Peyer's patch (tissue), 4 donors: ENCODE measurements around the gene ABTB1.

ENCODE experiments used
- POLR2A ChIP-seq, 2 donors: fragments of 450-650 bp; IDR thresholded peaks; one replicate each; pipeline ENCODE4 v1.5.1; 2017; ENCODE audit warnings: antibody characterized with exemption in 2 of 2, mild to moderate bottlenecking in 2 of 2, moderate library complexity in 2 of 2
- TF ChIP-seq, protein P1 (sequence below), 6 experiments: fragments of 450-650 bp in 4 of 6; fragments of 200-600 bp in 2 of 6; sonication (generic) in 1 of 6; IDR thresholded peaks; one replicate each; pipeline ENCODE4 v1.5.1; 2017 to 2019; ENCODE audit warnings: antibody characterized with exemption in 6 of 6, mild to moderate bottlenecking in 3 of 6, moderate library complexity in 1 of 6

DNA sequence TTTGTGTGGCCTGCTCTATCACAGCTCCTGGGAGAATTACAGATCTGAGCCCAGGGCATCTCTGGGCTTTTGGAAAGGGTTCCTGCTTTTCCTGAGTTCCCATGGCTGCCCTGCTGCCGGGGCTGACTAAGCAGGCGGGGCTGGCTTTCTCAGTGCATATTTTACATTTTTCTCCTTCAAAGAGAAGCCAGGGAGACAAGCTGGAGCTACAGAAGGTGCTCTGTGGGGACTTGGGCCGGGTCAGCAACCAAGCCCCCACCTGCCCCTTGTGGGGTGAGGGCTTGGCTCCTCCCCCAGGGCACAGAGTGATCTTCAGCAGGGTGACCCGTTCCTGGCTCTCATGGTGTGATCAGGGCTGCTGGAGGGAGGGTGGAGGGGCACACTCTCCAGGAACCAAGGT is 17.4 kb downstream of the ABTB1 start:
- TF ChIP-seq, protein P1, sequence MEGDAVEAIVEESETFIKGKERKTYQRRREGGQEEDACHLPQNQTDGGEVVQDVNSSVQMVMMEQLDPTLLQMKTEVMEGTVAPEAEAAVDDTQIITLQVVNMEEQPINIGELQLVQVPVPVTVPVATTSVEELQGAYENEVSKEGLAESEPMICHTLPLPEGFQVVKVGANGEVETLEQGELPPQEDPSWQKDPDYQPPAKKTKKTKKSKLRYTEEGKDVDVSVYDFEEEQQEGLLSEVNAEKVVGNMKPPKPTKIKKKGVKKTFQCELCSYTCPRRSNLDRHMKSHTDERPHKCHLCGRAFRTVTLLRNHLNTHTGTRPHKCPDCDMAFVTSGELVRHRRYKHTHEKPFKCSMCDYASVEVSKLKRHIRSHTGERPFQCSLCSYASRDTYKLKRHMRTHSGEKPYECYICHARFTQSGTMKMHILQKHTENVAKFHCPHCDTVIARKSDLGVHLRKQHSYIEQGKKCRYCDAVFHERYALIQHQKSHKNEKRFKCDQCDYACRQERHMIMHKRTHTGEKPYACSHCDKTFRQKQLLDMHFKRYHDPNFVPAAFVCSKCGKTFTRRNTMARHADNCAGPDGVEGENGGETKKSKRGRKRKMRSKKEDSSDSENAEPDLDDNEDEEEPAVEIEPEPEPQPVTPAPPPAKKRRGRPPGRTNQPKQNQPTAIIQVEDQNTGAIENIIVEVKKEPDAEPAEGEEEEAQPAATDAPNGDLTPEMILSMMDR (IDR thresholded peaks at IDR 0.05): no peak
- no peak for TF ChIP-seq POLR2A (IDR thresholded peaks at IDR 0.05)
